Measurements from ENCODE around the gene GPRIN2. TPM values are rescaled to one million over a fixed set of nuclear protein-coding genes. Genes with fewer than 3 reads are reported as not detected.

Gene GPRIN2
- total RNA-seq, 1 donor from 2014 or later: 5.4 TPM

GRCh38 chr10:46542567-46543465 lies 13.6 kb downstream of the GPRIN2 start:
- peak; percentile 90 for DNase-seq (ENCODE audit: low spot score)
- H3K27me3 Mint-ChIP-seq (ENCODE audit: low read depth): no peaks in the 10 kb centered on the region
- H3K27ac Mint-ChIP-seq (ENCODE audit: unreplicated experiment): no peak overlapping the region
- H3K4me1 Mint-ChIP-seq (ENCODE audit: low read depth): peaks cover 38% of the 10 kb centered on the region
- H3K36me3 Mint-ChIP-seq (ENCODE audit: low read depth): no peaks in the 10 kb centered on the region
- H3K4me3 Mint-ChIP-seq (ENCODE audit: unreplicated experiment): no peak overlapping the region
- no peaks in the 10 kb centered on the region for H3K9me3 Mint-ChIP-seq (ENCODE audit: low read depth)
- TF ChIP-seq, protein P1, sequence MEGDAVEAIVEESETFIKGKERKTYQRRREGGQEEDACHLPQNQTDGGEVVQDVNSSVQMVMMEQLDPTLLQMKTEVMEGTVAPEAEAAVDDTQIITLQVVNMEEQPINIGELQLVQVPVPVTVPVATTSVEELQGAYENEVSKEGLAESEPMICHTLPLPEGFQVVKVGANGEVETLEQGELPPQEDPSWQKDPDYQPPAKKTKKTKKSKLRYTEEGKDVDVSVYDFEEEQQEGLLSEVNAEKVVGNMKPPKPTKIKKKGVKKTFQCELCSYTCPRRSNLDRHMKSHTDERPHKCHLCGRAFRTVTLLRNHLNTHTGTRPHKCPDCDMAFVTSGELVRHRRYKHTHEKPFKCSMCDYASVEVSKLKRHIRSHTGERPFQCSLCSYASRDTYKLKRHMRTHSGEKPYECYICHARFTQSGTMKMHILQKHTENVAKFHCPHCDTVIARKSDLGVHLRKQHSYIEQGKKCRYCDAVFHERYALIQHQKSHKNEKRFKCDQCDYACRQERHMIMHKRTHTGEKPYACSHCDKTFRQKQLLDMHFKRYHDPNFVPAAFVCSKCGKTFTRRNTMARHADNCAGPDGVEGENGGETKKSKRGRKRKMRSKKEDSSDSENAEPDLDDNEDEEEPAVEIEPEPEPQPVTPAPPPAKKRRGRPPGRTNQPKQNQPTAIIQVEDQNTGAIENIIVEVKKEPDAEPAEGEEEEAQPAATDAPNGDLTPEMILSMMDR (IDR thresholded peaks at IDR 0.05): no peak

GRCh38 chr10:46541735-46542566 lies 14.5 kb downstream of the GPRIN2 start:
- Mint-ChIP-seq H3K9me3 (ENCODE audit: low read depth) (no peaks in the 10 kb centered on the region), H3K4me3 (ENCODE audit: unreplicated experiment) (no peak overlapping the region), H3K36me3 (ENCODE audit: low read depth) (no peaks in the 10 kb centered on the region), H3K27ac (ENCODE audit: unreplicated experiment) (peak overlapping the region; percentile 49), H3K27me3 (ENCODE audit: low read depth) (no peaks in the 10 kb centered on the region), H3K4me1 (ENCODE audit: low read depth) (peaks cover 44% of the 10 kb centered on the region)
- peak; percentile 69 for DNase-seq (ENCODE audit: low spot score)
- TF ChIP-seq, protein P1 (IDR thresholded peaks at IDR 0.05): no peak

GRCh38 chr10:46541017-46541661 lies 15.3 kb downstream of the GPRIN2 start:
- Mint-ChIP-seq H3K9me3 (ENCODE audit: low read depth) (no peaks in the 10 kb centered on the region), H3K27me3 (ENCODE audit: low read depth) (no peaks in the 10 kb centered on the region), H3K27ac (ENCODE audit: unreplicated experiment) (peak overlapping the region; percentile 95), H3K4me3 (ENCODE audit: unreplicated experiment) (no peak overlapping the region), H3K4me1 (ENCODE audit: low read depth) (peaks cover 44% of the 10 kb centered on the region), H3K36me3 (ENCODE audit: low read depth) (no peaks in the 10 kb centered on the region)
- peak; percentile 94 for DNase-seq (ENCODE audit: low spot score)
- TF ChIP-seq, protein P1 (IDR thresholded peaks at IDR 0.05): peak; percentile 72

DNA sequence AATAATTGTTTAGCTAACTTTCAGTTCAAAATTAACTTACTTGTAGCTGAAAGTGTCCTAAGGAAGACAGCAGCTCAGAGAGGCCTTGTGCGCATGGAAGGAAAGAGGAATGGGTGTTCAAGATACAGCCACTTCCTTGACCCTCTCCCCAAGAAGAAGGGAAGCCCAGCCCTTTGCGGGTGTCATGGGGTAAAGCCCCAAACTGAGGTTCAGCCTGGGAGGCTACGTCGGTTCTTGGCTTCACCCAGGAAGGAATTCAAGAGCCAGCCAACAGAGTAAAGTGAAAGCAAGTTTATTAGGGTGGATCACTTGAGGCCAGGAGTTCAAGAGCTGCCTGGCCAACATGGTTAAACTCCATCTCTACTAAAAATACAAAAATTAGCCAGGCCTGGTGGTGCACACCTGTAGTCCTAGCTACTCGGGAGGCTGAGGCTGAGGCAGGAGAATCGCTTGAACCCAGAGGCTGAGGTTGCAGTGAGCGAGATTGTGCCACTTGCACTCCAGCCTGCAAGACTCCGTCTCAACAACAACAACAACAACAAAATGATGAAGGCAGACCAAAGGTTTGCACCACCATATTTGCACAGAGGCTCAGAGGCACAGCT lies 15.9 kb downstream of the GPRIN2 start:
- Mint-ChIP-seq H3K4me1 (ENCODE audit: low read depth) (peaks cover 44% of the 10 kb centered on the region), H3K27me3 (ENCODE audit: low read depth) (no peaks in the 10 kb centered on the region), H3K36me3 (ENCODE audit: low read depth) (no peaks in the 10 kb centered on the region), H3K4me3 (ENCODE audit: unreplicated experiment) (peak overlapping the region; percentile 40), H3K9me3 (ENCODE audit: low read depth) (no peaks in the 10 kb centered on the region), H3K27ac (ENCODE audit: unreplicated experiment) (peak overlapping the region; percentile 95)
- peak; percentile 63 for DNase-seq (ENCODE audit: low spot score)
- TF ChIP-seq, protein P1 (IDR thresholded peaks at IDR 0.05): no peak
